Measurements from ENCODE around the gene DDX3Y. TPM values are rescaled to one million over a fixed set of nuclear protein-coding genes. Genes with fewer than 3 reads are reported as not detected.

DDX3Y gene
- not detected for total RNA-seq
- long read RNA-seq, donor 1, result 0 reads
- long read RNA-seq, donor 2, result 0 reads

- no peak for DNase-seq (ENCODE audit: low spot score)
- intact Hi-C loops (cut with DNase I), result no loop called here
Observed at GRCh38 chrY:12904618-12905516, at the start of gene DDX3Y. TSS of gene DDX3Y (plus strand) at chrY:12904868. CDS start at chrY:12904937, 69 bp downstream.

- no peak for DNase-seq (ENCODE audit: low spot score)
- intact Hi-C loops (cut with DNase I), result no loop called here
Observed at GRCh38 chrY:12855791-12856275, 48.8 kb upstream of the DDX3Y start.

- intact Hi-C loops (cut with DNase I), result no loop called here
- no peak for DNase-seq (ENCODE audit: low spot score)
Observed at GRCh38 chrY:12867960-12868359, 36.7 kb upstream of the DDX3Y start.

- intact Hi-C loops (cut with DNase I), result no loop called here
- DNase-seq (ENCODE audit: low spot score), result no peak
Observed at GRCh38 chrY:12896973-12897372, 7.7 kb upstream of the DDX3Y start.

GRCh38 chrY:12898604-12899003, 6.1 kb upstream of the DDX3Y start:
- no peak for DNase-seq (ENCODE audit: low spot score)
- intact Hi-C loops (cut with DNase I), result no loop called here

GRCh38 chrY:12905517-12905872, 827 bp downstream of the DDX3Y start:
- intact Hi-C loops (cut with DNase I), result no loop called here
- DNase-seq (ENCODE audit: low spot score), result no peak

- DNase-seq (ENCODE audit: low spot score), result no peak
- intact Hi-C loops (cut with DNase I), result no loop called here
Observed at GRCh38 chrY:12905895-12906294, 1.2 kb downstream of the DDX3Y start.

- DNase-seq (ENCODE audit: low spot score), result no peak
- intact Hi-C loops (cut with DNase I), result no loop called here
Observed at GRCh38 chrY:12913541-12913940, 8.9 kb downstream of the DDX3Y start.

GRCh38 chrY:12928043-12928442, 23.4 kb downstream of the DDX3Y start:
- intact Hi-C loops (cut with DNase I), result no loop called here

GRCh38 chrY:12941725-12942687, 37.3 kb downstream of the DDX3Y start:
- no peak for DNase-seq (ENCODE audit: low spot score)
- intact Hi-C loops (cut with DNase I), result no loop called here

More at GRCh38 chrY:12928043-12928442, 23.4 kb downstream of the DDX3Y start:
- no peak for DNase-seq (ENCODE audit: low spot score)

Other genes with a start within 250 kb of the DDX3Y start
- gene USP9Y, start 203.6 kb upstream of the DDX3Y start, total RNA-seq, result not detected